Liver (tissue), 9 donors: ENCODE results near the gene GABRD. TPM values are rescaled to one million over a fixed set of nuclear protein-coding genes. Genes with fewer than 3 reads are reported as not detected.

Experiments used
- DNase-seq: peaks from one replicate; pipeline ENCODE4 v3.0.0-alpha.2; 2017; ENCODE audit warnings: low spot score
- H3K27ac ChIP-seq, 2 donors: one replicate each; pipeline ENCODE4 v1.7.0; 2013; ENCODE audit warnings: inconsistent platforms in 2 of 2, low read length in 2 of 2, control low read depth in 1 of 2, low read depth in 1 of 2, mild to moderate bottlenecking in 1 of 2
- H3K27me3 ChIP-seq, 4 donors: one replicate each; pipeline versions ENCODE4 v1.6.1 to v1.7.0; 2013; ENCODE audit warnings: low read length in 3 of 4, inconsistent platforms in 1 of 4, mild to moderate bottlenecking in 1 of 4, moderate library complexity in 1 of 4; ENCODE audit not compliant: control insufficient read depth in 4 of 4, insufficient read depth in 4 of 4
- H3K36me3 ChIP-seq, 4 donors: one replicate each; pipeline versions ENCODE4 v1.6.1 to v1.7.0; 2013; ENCODE audit warnings: low read length in 3 of 4, mild to moderate bottlenecking in 3 of 4, low read depth in 1 of 4, moderate library complexity in 1 of 4; ENCODE audit not compliant: control insufficient read depth in 4 of 4, insufficient read depth in 3 of 4
- H3K4me1 ChIP-seq, 4 donors: one replicate each; pipeline versions ENCODE4 v1.6.1 to v1.7.0; 2013; ENCODE audit warnings: low read length in 3 of 4, mild to moderate bottlenecking in 3 of 4, moderate library complexity in 1 of 4; ENCODE audit not compliant: control insufficient read depth in 4 of 4, insufficient read depth in 4 of 4
- H3K4me3 ChIP-seq, 3 donors: one replicate each; pipeline versions ENCODE4 v1.6.1 to v1.7.0; 2013; ENCODE audit warnings: low read length in 3 of 3, control low read depth in 1 of 3, low read depth in 1 of 3, mild to moderate bottlenecking in 1 of 3
- H3K9ac ChIP-seq, 2 donors: one replicate each; pipeline ENCODE4 v1.7.0; 2013; ENCODE audit warnings: low read length in 2 of 2, mild to moderate bottlenecking in 2 of 2, moderate library complexity in 2 of 2, control low read depth in 1 of 2, low read depth in 1 of 2
- H3K9me3 ChIP-seq, 4 donors: one replicate each; pipeline versions ENCODE4 v1.6.1 to v1.7.0; 2013; ENCODE audit warnings: low read length in 3 of 4; ENCODE audit not compliant: control insufficient read depth in 4 of 4
- ATF3 ChIP-seq: IDR thresholded peaks from 2 replicates; pipeline ENCODE4 v1.6.1; 2016; ENCODE audit warnings: antibody characterized with exemption
- CTCF ChIP-seq: fragments of 150-350 bp; IDR thresholded peaks from 2 replicates; pipeline ENCODE4 v1.5.1; 2017; ENCODE audit warnings: improper control_type of control experiment, low read depth, low read length; ENCODE audit not compliant: missing input control
- EGR1 ChIP-seq, 2 donors: IDR thresholded peaks; 2 replicates each; pipeline ENCODE4 v1.6.1; 2016 to 2018; ENCODE audit warnings: antibody characterized with exemption in 2 of 2, low read depth in 2 of 2
- FOXA2 ChIP-seq: IDR thresholded peaks from 2 replicates; pipeline ENCODE4 v1.6.1; 2016; ENCODE audit warnings: antibody characterized with exemption
- GABPA ChIP-seq, 2 donors: IDR thresholded peaks in 1 of 2; conservative IDR thresholded peaks in 1 of 2; 2 replicates each; pipeline ENCODE4 v1.6.1; 2016; ENCODE audit warnings: antibody characterized with exemption in 2 of 2, mild to moderate bottlenecking in 1 of 2, moderate library complexity in 1 of 2
- HNF4A ChIP-seq, 2 donors: conservative IDR thresholded peaks; 2 replicates each; pipeline ENCODE4 v1.6.1; 2016; ENCODE audit warnings: antibody characterized with exemption in 2 of 2, mild to moderate bottlenecking in 2 of 2
- JUND ChIP-seq, 2 donors: IDR thresholded peaks; 2 replicates each; pipeline ENCODE4 v1.6.1; 2016; ENCODE audit warnings: antibody characterized with exemption in 2 of 2
- MAX ChIP-seq: IDR thresholded peaks from 2 replicates; pipeline ENCODE4 v1.6.1; 2016; ENCODE audit warnings: antibody characterized with exemption
- NR2F2 ChIP-seq: IDR thresholded peaks from 2 replicates; pipeline ENCODE4 v1.6.1; 2016; ENCODE audit warnings: antibody characterized with exemption
- RAD21 ChIP-seq, 2 donors: IDR thresholded peaks; 2 replicates each; pipeline ENCODE4 v1.6.1; 2016; ENCODE audit warnings: antibody characterized with exemption in 2 of 2, mild to moderate bottlenecking in 2 of 2
- RXRA ChIP-seq, 2 donors: IDR thresholded peaks; 2 replicates each; pipeline ENCODE4 v1.6.1; 2017 to 2018; ENCODE audit warnings: antibody characterized with exemption in 2 of 2, mild to moderate bottlenecking in 1 of 2
- SP1 ChIP-seq: IDR thresholded peaks from 2 replicates; pipeline ENCODE4 v1.6.1; 2018; ENCODE audit warnings: antibody characterized with exemption, mild to moderate bottlenecking
- TAF1 ChIP-seq: conservative IDR thresholded peaks from 2 replicates; pipeline ENCODE4 v1.6.1; 2016; ENCODE audit warnings: antibody characterized with exemption, mild to moderate bottlenecking
- YY1 ChIP-seq: IDR thresholded peaks from 2 replicates; pipeline ENCODE4 v1.6.1; 2016; ENCODE audit warnings: antibody characterized with exemption, mild to moderate bottlenecking
- WGBS: extraction: QIAGEN DNeasy Blood & Tissue Kit; methylation state at CpG from one replicate; pipeline ENCODE4 v1.1.7; 2013; 5-methylcytosine and 5-hydroxymethylcytosine counted together
- polyA plus RNA-seq, 2 donors: library from polyadenylated mRNA; stranded (reverse) in 1 of 2; unstranded in 1 of 2; fragments of 200-250 nt in 1 of 2; fragments of >200 nt in 1 of 2; fragmentation: Nextera tagmentation in 1 of 2; extraction: Ambion mirVana in 1 of 2; gene quantifications; one replicate each; pipeline versions ENCODE4 v1.2.1 to v1.2.3, GENCODE V29; 2013 to 2015
- total RNA-seq, 2 donors: library from RNA; depleted of rRNA; stranded (reverse); fragments of >200 nt; gene quantifications; one replicate each; pipeline ENCODE4 v1.2.3, GENCODE V29; 2014
- TF ChIP-seq, protein P1 (sequence below): IDR thresholded peaks from 2 replicates; pipeline ENCODE4 v1.6.1; 2016; ENCODE audit warnings: antibody characterized with exemption, mild to moderate bottlenecking
- TF ChIP-seq, protein P2 (sequence below): IDR thresholded peaks from 2 replicates; pipeline ENCODE4 v1.6.1; 2016; ENCODE audit warnings: antibody characterized with exemption
- donor health status: healthy.
- donor health status: healthy.
- donor health status: healthy.
- donor health status: healthy.
- donor health status: healthy.

Gene GABRD
- total and polyA plus RNA-seq, 4 donors, result 0.29 TPM; not detected in 3

DNA sequence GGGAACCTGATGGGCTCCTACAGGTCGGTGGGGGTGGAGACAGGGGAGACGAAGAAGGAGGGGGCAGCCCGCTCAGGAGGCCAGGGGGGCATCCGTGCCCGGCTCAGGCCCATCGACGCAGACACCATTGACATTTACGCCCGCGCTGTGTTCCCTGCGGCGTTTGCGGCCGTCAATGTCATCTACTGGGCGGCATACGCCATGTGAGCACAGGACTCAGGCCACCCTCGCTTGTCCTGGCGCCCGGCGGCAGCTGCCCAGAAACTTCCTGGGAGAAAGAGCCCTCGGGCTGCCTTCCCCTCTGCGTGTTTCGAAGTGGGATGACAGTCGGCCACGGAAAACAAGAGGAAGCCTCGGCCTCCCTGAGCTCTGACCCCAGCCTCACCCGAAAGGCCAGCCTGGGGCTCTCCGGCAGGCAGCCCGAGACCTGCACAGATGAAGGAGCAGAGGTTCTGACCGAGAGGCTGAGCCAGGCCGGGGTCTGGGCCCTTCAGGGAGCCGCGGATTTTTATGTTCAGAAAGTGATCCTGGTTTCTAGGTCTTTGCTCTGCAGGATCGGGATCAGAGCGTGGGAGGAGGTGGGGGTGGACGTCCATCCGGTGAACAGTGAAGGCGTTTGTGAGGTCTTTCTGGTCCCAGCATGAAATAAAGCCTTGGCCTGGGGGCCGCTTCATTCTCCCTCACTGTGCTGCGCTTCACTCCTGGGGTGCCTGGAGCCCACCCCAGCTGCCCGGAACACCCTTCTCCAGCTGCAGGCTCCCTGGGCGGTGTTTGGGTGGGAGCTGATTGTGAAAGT, 11.1 kb downstream of the GABRD start:
- Histone ChIP-seq H3K4me1 (peaks cover 0 to 4% (median 0%) of the 10 kb centered on the region in 4 donors), H3K9ac (no peak overlapping the region), H3K27ac (no peak overlapping the region), H3K4me3 (no peak overlapping the region), H3K9me3 (no peaks in the 10 kb centered on the region), H3K36me3 (no peaks in the 10 kb centered on the region), H3K27me3 (peaks cover 0 to 2% (median 0%) of the 10 kb centered on the region in 4 donors)
- 84% methylated on average over 42 of the region's 42 CpGs for WGBS
- no peak for DNase-seq
- TF ChIP-seq RAD21 (IDR thresholded peaks at IDR 0.05) (no peak), JUND (IDR thresholded peaks at IDR 0.05) (no peak), EGR1 (IDR thresholded peaks at IDR 0.05; ENCODE audit: low read depth in 2 of 2) (no peak), MAX (no peak), GABPA (IDR thresholded peaks at IDR 0.05 in 1 of 2, conservative IDR thresholded peaks at IDR 0.05 in 1 of 2) (no peak), ATF3 (no peak), SP1 (no peak), FOXA2 (no peak), RXRA (IDR thresholded peaks at IDR 0.05) (no peak), HNF4A (conservative IDR thresholded peaks at IDR 0.05) (no peak), NR2F2 (no peak), TAF1 (no peak)
- TF ChIP-seq, protein P1, sequence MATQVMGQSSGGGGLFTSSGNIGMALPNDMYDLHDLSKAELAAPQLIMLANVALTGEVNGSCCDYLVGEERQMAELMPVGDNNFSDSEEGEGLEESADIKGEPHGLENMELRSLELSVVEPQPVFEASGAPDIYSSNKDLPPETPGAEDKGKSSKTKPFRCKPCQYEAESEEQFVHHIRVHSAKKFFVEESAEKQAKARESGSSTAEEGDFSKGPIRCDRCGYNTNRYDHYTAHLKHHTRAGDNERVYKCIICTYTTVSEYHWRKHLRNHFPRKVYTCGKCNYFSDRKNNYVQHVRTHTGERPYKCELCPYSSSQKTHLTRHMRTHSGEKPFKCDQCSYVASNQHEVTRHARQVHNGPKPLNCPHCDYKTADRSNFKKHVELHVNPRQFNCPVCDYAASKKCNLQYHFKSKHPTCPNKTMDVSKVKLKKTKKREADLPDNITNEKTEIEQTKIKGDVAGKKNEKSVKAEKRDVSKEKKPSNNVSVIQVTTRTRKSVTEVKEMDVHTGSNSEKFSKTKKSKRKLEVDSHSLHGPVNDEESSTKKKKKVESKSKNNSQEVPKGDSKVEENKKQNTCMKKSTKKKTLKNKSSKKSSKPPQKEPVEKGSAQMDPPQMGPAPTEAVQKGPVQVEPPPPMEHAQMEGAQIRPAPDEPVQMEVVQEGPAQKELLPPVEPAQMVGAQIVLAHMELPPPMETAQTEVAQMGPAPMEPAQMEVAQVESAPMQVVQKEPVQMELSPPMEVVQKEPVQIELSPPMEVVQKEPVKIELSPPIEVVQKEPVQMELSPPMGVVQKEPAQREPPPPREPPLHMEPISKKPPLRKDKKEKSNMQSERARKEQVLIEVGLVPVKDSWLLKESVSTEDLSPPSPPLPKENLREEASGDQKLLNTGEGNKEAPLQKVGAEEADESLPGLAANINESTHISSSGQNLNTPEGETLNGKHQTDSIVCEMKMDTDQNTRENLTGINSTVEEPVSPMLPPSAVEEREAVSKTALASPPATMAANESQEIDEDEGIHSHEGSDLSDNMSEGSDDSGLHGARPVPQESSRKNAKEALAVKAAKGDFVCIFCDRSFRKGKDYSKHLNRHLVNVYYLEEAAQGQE, result no peak
- TF ChIP-seq, protein P2, sequence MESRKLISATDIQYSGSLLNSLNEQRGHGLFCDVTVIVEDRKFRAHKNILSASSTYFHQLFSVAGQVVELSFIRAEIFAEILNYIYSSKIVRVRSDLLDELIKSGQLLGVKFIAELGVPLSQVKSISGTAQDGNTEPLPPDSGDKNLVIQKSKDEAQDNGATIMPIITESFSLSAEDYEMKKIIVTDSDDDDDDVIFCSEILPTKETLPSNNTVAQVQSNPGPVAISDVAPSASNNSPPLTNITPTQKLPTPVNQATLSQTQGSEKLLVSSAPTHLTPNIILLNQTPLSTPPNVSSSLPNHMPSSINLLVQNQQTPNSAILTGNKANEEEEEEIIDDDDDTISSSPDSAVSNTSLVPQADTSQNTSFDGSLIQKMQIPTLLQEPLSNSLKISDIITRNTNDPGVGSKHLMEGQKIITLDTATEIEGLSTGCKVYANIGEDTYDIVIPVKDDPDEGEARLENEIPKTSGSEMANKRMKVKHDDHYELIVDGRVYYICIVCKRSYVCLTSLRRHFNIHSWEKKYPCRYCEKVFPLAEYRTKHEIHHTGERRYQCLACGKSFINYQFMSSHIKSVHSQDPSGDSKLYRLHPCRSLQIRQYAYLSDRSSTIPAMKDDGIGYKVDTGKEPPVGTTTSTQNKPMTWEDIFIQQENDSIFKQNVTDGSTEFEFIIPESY, result no peak

GRCh38 chr1:2031546-2032540, 12.7 kb downstream of the GABRD start:
- Histone ChIP-seq H3K4me3 (no peak overlapping the region), H3K4me1 (no peaks in the 10 kb centered on the region), H3K9ac (no peak overlapping the region), H3K27me3 (peaks cover 0 to 2% (median 0%) of the 10 kb centered on the region in 4 donors), H3K27ac (no peak overlapping the region), H3K9me3 (no peaks in the 10 kb centered on the region), H3K36me3 (no peaks in the 10 kb centered on the region)
- WGBS, result 80% methylated on average over 33 of the region's 33 CpGs
- DNase-seq, result no peak
- no peak for TF ChIP-seq YY1
- no peak for TF ChIP-seq EGR1 (IDR thresholded peaks at IDR 0.05; ENCODE audit: low read depth in 2 of 2)
- no peak for TF ChIP-seq TAF1
- TF ChIP-seq, protein P2, result no peak
- no peak for TF ChIP-seq CTCF
